ENCODE data around the gene SNX4.

DNA sequence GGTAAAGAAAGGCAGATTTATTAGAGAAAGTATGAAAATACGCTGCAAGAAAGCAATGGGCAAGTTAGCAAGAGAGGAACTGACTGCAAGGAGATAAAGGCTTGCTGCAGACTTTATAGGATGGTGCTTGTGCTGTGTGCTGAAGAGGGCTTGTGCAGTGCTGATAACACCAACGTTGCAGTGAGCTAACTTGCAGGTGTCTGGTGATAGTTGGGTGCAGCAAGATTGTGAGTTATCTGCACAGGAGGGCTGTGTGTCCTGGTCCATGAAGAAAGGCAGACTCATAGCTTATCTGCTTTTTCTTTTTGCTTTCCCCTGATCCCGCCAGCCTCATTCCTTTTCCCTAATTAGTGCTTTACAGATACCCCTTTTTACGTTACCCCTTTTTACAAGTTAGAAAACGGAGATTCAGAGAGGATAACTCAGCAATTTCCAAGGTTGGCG, 86.9 kb downstream of the SNX4 start:
- TF ChIP-seq TOX (CRISPR knock-in tag; IDR thresholded peaks at IDR 0.05; ENCODE audit: borderline replicate concordance) (no peak), TCF4 (CRISPR knock-in tag; IDR thresholded peaks at IDR 0.05; ENCODE audit: borderline replicate concordance) (no peak), ZC3H10 (CRISPR knock-in tag; IDR thresholded peaks at IDR 0.05) (no peak), RARB (CRISPR knock-in tag; IDR thresholded peaks at IDR 0.05) (no peak), ZNF8 (CRISPR knock-in tag; IDR thresholded peaks at IDR 0.05) (no peak)
- TF ChIP-seq, protein P1, sequence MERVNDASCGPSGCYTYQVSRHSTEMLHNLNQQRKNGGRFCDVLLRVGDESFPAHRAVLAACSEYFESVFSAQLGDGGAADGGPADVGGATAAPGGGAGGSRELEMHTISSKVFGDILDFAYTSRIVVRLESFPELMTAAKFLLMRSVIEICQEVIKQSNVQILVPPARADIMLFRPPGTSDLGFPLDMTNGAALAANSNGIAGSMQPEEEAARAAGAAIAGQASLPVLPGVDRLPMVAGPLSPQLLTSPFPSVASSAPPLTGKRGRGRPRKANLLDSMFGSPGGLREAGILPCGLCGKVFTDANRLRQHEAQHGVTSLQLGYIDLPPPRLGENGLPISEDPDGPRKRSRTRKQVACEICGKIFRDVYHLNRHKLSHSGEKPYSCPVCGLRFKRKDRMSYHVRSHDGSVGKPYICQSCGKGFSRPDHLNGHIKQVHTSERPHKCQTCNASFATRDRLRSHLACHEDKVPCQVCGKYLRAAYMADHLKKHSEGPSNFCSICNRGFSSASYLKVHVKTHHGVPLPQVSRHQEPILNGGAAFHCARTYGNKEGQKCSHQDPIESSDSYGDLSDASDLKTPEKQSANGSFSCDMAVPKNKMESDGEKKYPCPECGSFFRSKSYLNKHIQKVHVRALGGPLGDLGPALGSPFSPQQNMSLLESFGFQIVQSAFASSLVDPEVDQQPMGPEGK (CRISPR knock-in tag; IDR thresholded peaks at IDR 0.05; ENCODE audit: borderline replicate concordance): no peak
- TF ChIP-seq, protein P2, sequence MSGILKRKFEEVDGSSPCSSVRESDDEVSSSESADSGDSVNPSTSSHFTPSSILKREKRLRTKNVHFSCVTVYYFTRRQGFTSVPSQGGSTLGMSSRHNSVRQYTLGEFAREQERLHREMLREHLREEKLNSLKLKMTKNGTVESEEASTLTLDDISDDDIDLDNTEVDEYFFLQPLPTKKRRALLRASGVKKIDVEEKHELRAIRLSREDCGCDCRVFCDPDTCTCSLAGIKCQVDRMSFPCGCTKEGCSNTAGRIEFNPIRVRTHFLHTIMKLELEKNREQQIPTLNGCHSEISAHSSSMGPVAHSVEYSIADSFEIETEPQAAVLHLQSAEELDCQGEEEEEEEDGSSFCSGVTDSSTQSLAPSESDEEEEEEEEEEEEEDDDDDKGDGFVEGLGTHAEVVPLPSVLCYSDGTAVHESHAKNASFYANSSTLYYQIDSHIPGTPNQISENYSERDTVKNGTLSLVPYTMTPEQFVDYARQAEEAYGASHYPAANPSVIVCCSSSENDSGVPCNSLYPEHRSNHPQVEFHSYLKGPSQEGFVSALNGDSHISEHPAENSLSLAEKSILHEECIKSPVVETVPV (CRISPR knock-in tag; IDR thresholded peaks at IDR 0.05): no peak
- TF ChIP-seq, protein P3, sequence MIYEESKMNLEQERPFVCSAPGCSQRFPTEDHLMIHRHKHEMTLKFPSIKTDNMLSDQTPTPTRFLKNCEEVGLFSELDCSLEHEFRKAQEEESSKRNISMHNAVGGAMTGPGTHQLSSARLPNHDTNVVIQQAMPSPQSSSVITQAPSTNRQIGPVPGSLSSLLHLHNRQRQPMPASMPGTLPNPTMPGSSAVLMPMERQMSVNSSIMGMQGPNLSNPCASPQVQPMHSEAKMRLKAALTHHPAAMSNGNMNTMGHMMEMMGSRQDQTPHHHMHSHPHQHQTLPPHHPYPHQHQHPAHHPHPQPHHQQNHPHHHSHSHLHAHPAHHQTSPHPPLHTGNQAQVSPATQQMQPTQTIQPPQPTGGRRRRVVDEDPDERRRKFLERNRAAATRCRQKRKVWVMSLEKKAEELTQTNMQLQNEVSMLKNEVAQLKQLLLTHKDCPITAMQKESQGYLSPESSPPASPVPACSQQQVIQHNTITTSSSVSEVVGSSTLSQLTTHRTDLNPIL (CRISPR knock-in tag; IDR thresholded peaks at IDR 0.05; ENCODE audit: low read depth): no peak
